Neural cell (in vitro differentiated cells): ENCODE measurements around the gene DPP6.

Source experiments
- POLR2AphosphoS5 ChIP-seq: IDR thresholded peaks from 2 replicates; pipeline ENCODE4 v1.6.1; 2012
- TF ChIP-seq, protein P1 (sequence below): fragments of 450-650 bp; IDR thresholded peaks from 2 replicates; pipeline ENCODE4 v1.5.1; 2014; ENCODE audit warnings: antibody characterized with exemption, mild to moderate bottlenecking, moderate library complexity; ENCODE audit not compliant: poor library complexity, severe bottlenecking
- TF ChIP-seq, protein P2 (sequence below): IDR thresholded peaks from 2 replicates; pipeline ENCODE4 v1.6.1; 2012; ENCODE audit warnings: borderline replicate concordance

DNA sequence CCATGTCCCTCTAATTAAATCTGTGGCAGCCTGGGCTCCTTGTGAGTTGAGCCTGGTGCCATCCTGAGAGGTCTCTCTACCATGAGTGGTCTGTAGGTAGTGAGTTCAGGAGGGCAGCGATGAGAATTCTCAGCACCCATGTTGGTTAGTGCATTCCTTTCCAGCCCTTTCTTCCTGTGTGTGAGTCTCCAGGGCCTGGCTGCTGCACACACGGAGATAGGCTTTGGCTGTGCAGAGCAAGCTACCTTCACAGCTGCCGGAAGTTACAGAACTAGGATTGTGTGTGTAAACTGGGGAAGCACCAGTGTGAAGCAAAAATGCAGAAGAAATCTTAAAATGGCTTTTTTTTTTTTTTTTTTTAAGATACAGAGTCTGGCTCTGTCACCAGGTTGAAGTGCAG is 592.2 kb downstream of the DPP6 start:
- TF ChIP-seq, protein P1, sequence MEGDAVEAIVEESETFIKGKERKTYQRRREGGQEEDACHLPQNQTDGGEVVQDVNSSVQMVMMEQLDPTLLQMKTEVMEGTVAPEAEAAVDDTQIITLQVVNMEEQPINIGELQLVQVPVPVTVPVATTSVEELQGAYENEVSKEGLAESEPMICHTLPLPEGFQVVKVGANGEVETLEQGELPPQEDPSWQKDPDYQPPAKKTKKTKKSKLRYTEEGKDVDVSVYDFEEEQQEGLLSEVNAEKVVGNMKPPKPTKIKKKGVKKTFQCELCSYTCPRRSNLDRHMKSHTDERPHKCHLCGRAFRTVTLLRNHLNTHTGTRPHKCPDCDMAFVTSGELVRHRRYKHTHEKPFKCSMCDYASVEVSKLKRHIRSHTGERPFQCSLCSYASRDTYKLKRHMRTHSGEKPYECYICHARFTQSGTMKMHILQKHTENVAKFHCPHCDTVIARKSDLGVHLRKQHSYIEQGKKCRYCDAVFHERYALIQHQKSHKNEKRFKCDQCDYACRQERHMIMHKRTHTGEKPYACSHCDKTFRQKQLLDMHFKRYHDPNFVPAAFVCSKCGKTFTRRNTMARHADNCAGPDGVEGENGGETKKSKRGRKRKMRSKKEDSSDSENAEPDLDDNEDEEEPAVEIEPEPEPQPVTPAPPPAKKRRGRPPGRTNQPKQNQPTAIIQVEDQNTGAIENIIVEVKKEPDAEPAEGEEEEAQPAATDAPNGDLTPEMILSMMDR: no peak
- TF ChIP-seq, protein P2, sequence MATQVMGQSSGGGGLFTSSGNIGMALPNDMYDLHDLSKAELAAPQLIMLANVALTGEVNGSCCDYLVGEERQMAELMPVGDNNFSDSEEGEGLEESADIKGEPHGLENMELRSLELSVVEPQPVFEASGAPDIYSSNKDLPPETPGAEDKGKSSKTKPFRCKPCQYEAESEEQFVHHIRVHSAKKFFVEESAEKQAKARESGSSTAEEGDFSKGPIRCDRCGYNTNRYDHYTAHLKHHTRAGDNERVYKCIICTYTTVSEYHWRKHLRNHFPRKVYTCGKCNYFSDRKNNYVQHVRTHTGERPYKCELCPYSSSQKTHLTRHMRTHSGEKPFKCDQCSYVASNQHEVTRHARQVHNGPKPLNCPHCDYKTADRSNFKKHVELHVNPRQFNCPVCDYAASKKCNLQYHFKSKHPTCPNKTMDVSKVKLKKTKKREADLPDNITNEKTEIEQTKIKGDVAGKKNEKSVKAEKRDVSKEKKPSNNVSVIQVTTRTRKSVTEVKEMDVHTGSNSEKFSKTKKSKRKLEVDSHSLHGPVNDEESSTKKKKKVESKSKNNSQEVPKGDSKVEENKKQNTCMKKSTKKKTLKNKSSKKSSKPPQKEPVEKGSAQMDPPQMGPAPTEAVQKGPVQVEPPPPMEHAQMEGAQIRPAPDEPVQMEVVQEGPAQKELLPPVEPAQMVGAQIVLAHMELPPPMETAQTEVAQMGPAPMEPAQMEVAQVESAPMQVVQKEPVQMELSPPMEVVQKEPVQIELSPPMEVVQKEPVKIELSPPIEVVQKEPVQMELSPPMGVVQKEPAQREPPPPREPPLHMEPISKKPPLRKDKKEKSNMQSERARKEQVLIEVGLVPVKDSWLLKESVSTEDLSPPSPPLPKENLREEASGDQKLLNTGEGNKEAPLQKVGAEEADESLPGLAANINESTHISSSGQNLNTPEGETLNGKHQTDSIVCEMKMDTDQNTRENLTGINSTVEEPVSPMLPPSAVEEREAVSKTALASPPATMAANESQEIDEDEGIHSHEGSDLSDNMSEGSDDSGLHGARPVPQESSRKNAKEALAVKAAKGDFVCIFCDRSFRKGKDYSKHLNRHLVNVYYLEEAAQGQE: no peak
- no peak for TF ChIP-seq POLR2AphosphoS5
